ENCODE data around the gene CCNL1. TPM values are rescaled to one million over a fixed set of nuclear protein-coding genes. Genes with fewer than 3 reads are reported as not detected.

The CCNL1 gene
- total and polyA plus RNA-seq, 2 of the 4 experiments (the other 2 are of a cell fraction) = 60.9 to 83.3 TPM

DNA sequence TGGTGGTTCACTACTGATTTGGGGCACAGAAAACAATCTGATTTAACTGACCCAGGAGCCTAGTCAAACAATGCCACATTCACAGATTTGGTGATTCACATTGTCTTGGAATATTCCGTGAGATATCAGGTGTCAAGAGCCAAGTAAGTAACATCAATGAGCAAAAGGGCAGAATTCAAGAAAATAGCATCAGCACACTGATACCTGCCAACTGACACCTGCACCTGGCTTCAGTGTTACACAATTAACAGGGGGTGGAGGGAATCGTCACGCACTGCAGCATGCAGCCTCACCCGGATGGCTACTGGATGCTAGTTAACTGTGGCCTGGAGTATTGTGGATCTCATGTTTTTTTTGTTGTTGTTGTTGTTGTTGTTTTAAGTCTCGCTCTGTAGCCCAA lies 17.6 kb downstream of the CCNL1 start:
- no peak overlapping the region for H3K18ac ChIP-seq (ENCODE audit: low read depth, low read length)
- CTCF ChIA-PET = no interaction called here
- DNase-seq = no peak
- no peak overlapping the region for H2AK5ac ChIP-seq (ENCODE audit: low read depth, low read length)
- no peaks in the 10 kb centered on the region for H3K9me3 ChIP-seq (ENCODE audit: control insufficient read depth, insufficient read depth, low read length)
- dilution Hi-C loops (cut with HindIII; ENCODE audit: low sequenced_read_pairs, unreplicated experiment) = no loop called here
- no peak overlapping the region for H4K8ac ChIP-seq (ENCODE audit: low read depth in 2 of 2, low read length in 2 of 2)
- H3K79me1 ChIP-seq (ENCODE audit: low read depth in 1 of 2, low read length in 2 of 2) = peaks cover 4 to 6% of the 10 kb centered on the region in 2 experiments; a peak in 1 of 4 replicates
- no peaks in the 10 kb centered on the region for H3K9me1 ChIP-seq (ENCODE audit: insufficient read depth, low read length)
- no peak overlapping the region for H2AK9ac ChIP-seq (replicated peaks; ENCODE audit: low read depth, low read length, poor library complexity)
- H3K9ac ChIP-seq (ENCODE audit: low read depth, low read length) = no peak overlapping the region
- no peak overlapping the region for H3K4me3 ChIP-seq (ENCODE audit: insufficient read depth, low read depth, low read length)
- no peaks in the 10 kb centered on the region; the same call in 1 of the 2 replicates for H4K20me1 ChIP-seq (ENCODE audit: insufficient read depth, low read length)
- H3K4ac ChIP-seq (ENCODE audit: low read depth, low read length) = no peak overlapping the region
- no peak overlapping the region for H2BK120ac ChIP-seq (ENCODE audit: low read depth, low read length)
- no peak overlapping the region for H3K23ac ChIP-seq (ENCODE audit: low read depth, low read length)
- BruUV-seq (replicated peaks) = no TSS peak
- H3K4me2 ChIP-seq (ENCODE audit: low read depth, low read length) = no peak overlapping the region
- H3K4me1 ChIP-seq (ENCODE audit: control insufficient read depth, insufficient read depth, low read length) = no peaks in the 10 kb centered on the region
- no peak overlapping the region for H2AFZ ChIP-seq (replicated peaks; ENCODE audit: low read length, poor library complexity)
- no peak overlapping the region for H2BK5ac ChIP-seq (ENCODE audit: low read depth, low read length, poor library complexity, severe bottlenecking)
- no peak overlapping the region for H2BK20ac ChIP-seq (ENCODE audit: low read depth, low read length)
- in situ Hi-C loops (cut with MboI; ENCODE audit: low sequenced_read_pairs) = loop anchor here (25.0 kb wide), 1 partner anchor 1155 kb away; no protein-coding TSS in a partner anchor
- intact Hi-C loops (cut with micrococcal nuclease) = no loop called here
- ATAC-seq (ENCODE audit: low read depth) = no peak
- H3K36me3 ChIP-seq (ENCODE audit: control insufficient read depth, insufficient read depth, low read length) = peaks cover 22% of the 10 kb centered on the region
- POLR2A ChIA-PET (ENCODE audit: unreplicated experiment) = interaction anchor here (0.6 kb wide), 1 partner anchor 355 kb away, joined by 3 read pairs; no protein-coding TSS in a partner anchor
- H3K27ac ChIP-seq (ENCODE audit: insufficient read depth, low read length) = no peak overlapping the region
- no peak overlapping the region for H4K91ac ChIP-seq (ENCODE audit: insufficient read depth, low read depth, low read length)
- no peak overlapping the region for H3K56ac ChIP-seq (ENCODE audit: extremely low read depth, insufficient read depth, low read length)
- H3K27me3 ChIP-seq (ENCODE audit: control insufficient read depth, insufficient read depth, low read length) = no peaks in the 10 kb centered on the region
- no peak overlapping the region for H2BK15ac ChIP-seq (ENCODE audit: low read depth, low read length)
- no peak overlapping the region for H4K5ac ChIP-seq (ENCODE audit: low read depth, low read length)
- no peak overlapping the region for H3K14ac ChIP-seq (replicated peaks; ENCODE audit: low read depth, low read length)
- WGBS, 2 experiments (ENCODE audit: extremely low coverage in 2 of 2, insufficient read length in 1 of 2) = 100% methylated on average over 1 of the region's 5 CpGs; no CpG with 5 or more reads in 1 of the 2 experiments
- TF ChIP-seq ELK1 (IDR thresholded peaks at IDR 0.05; ENCODE audit: borderline replicate concordance, low read depth, low read length) (no peak), NFE2L2 (IDR thresholded peaks at IDR 0.05; ENCODE audit: low read depth, low read length) (no peak), RAD21 (IDR thresholded peaks at IDR 0.05; ENCODE audit: low read length) (no peak), CEBPB (IDR thresholded peaks at IDR 0.05; ENCODE audit: low read depth, low read length) (no peak), CHD1 (IDR thresholded peaks at IDR 0.05; ENCODE audit: low read depth, low read length) (no peak), USF2 (IDR thresholded peaks at IDR 0.05; ENCODE audit: low read depth, low read length) (no peak), BHLHE40 (IDR thresholded peaks at IDR 0.05; ENCODE audit: low read depth, low read length) (no peak), RFX5 (IDR thresholded peaks at IDR 0.05; ENCODE audit: low read depth, low read length) (no peak), MAZ (IDR thresholded peaks at IDR 0.05; ENCODE audit: borderline replicate concordance, low read depth, low read length) (no peak), FOS (IDR thresholded peaks at IDR 0.05; ENCODE audit: low read depth, low read length) (no peak), POLR2A (IDR thresholded peaks at IDR 0.05; ENCODE audit: low read depth, low read length) (no peak), MAFK (IDR thresholded peaks at IDR 0.05; ENCODE audit: low read depth, low read length) (no peak), SMC3 (IDR thresholded peaks at IDR 0.05; ENCODE audit: low read depth, low read length) (no peak), RCOR1 (IDR thresholded peaks at IDR 0.05; ENCODE audit: insufficient replicate concordance, low read length) (no peak), MXI1 (IDR thresholded peaks at IDR 0.05; ENCODE audit: borderline replicate concordance, low read depth, low read length) (no peak)
- TF ChIP-seq, protein P1, sequence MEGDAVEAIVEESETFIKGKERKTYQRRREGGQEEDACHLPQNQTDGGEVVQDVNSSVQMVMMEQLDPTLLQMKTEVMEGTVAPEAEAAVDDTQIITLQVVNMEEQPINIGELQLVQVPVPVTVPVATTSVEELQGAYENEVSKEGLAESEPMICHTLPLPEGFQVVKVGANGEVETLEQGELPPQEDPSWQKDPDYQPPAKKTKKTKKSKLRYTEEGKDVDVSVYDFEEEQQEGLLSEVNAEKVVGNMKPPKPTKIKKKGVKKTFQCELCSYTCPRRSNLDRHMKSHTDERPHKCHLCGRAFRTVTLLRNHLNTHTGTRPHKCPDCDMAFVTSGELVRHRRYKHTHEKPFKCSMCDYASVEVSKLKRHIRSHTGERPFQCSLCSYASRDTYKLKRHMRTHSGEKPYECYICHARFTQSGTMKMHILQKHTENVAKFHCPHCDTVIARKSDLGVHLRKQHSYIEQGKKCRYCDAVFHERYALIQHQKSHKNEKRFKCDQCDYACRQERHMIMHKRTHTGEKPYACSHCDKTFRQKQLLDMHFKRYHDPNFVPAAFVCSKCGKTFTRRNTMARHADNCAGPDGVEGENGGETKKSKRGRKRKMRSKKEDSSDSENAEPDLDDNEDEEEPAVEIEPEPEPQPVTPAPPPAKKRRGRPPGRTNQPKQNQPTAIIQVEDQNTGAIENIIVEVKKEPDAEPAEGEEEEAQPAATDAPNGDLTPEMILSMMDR (conservative IDR thresholded peaks at IDR 0.05; ENCODE audit: low read depth, low read length) = no peak

Measured in IMR-90 (cell line).